OCI-LY7 (cell line): Measurements from ENCODE around the gene HMGN4. TPM values are rescaled to one million over a fixed set of nuclear protein-coding genes. Genes with fewer than 3 reads are reported as not detected.

ENCODE experiments used
- BruUV-seq: library from RNA; stranded (reverse); fragments of 400-500 nt; replicated peaks from 2 replicates; lab custom pipeline; 2021; lab: Mats Ljungman, UMichigan
- CTCF ChIA-PET: fragments of 300-600 bp; sonication (Branson Sonifier 250); formaldehyde crosslinking; loops from one replicate; lab custom pipeline; 2022; ENCODE audit warnings: antibody characterized with exemption; ENCODE audit not compliant: unreplicated experiment; lab: Charles Lee
- POLR2A ChIA-PET: fragments of 300-600 bp; sonication (Branson Sonifier 250); formaldehyde crosslinking; loops from one replicate; lab custom pipeline; 2022; ENCODE audit warnings: antibody characterized with exemption; lab: Charles Lee
- DNase-seq: peaks from one replicate; pipeline ENCODE4 v3.0.0-alpha.2; 2015; ENCODE audit warnings: low spot score
- H2AFZ ChIP-seq: fragments of 200-600 bp; sonication (generic), shearing (Covaris generic); 2 replicates; pipeline ENCODE4 v1.6.1; 2014; ENCODE audit warnings: mild to moderate bottlenecking, antibody characterized with exemption, low read length, moderate library complexity
- H3K27ac ChIP-seq: fragments of 200-600 bp; sonication (generic); 2 replicates; pipeline ENCODE4 v1.5.1; 2014; ENCODE audit warnings: mixed run types, low read depth, mild to moderate bottlenecking, moderate library complexity, low read length, inconsistent platforms; ENCODE audit not compliant: poor library complexity, severe bottlenecking
- H3K36me3 ChIP-seq: fragments of 200-600 bp; sonication (generic); 2 replicates; pipeline ENCODE4 v1.6.1; 2014; ENCODE audit warnings: mild to moderate bottlenecking, antibody characterized with exemption, low read length, moderate library complexity, mixed read lengths; ENCODE audit not compliant: insufficient read depth
- H3K4me1 ChIP-seq: fragments of 200-600 bp; sonication (generic); 2 replicates; pipeline ENCODE4 v1.5.1; 2014; ENCODE audit warnings: mild to moderate bottlenecking, low read length; ENCODE audit not compliant: insufficient read depth, poor library complexity, severe bottlenecking
- H3K4me2 ChIP-seq: fragments of 200-600 bp; sonication (generic); 2 replicates; pipeline ENCODE4 v1.6.1; 2014; ENCODE audit warnings: mild to moderate bottlenecking, low read length
- H3K4me3 ChIP-seq: fragments of 200-600 bp; sonication (generic); 2 replicates; pipeline ENCODE4 v1.5.1; 2014; ENCODE audit warnings: mild to moderate bottlenecking, low read depth, low read length; ENCODE audit not compliant: poor library complexity, severe bottlenecking
- H3K79me2 ChIP-seq: fragments of 200-600 bp; sonication (generic); 2 replicates; pipeline ENCODE4 v1.6.1; 2016; ENCODE audit warnings: low read depth, mild to moderate bottlenecking, low read length, moderate library complexity, mixed read lengths; ENCODE audit not compliant: insufficient read depth
- H3K9me2 ChIP-seq: fragments of 200-600 bp; sonication (generic); 2 replicates; pipeline ENCODE4 v1.6.1; 2016; ENCODE audit warnings: mild to moderate bottlenecking, low read length, mixed read lengths; ENCODE audit not compliant: insufficient read depth
- H3K9me3 ChIP-seq: fragments of 200-600 bp; sonication (generic); 2 replicates; pipeline ENCODE4 v1.6.1; 2014; ENCODE audit warnings: mild to moderate bottlenecking, mixed run types, low read length, mixed read lengths
- H4K20me1 ChIP-seq: fragments of 200-600 bp; sonication (generic); 2 replicates; pipeline ENCODE4 v1.6.1; 2014; ENCODE audit warnings: mild to moderate bottlenecking, antibody characterized with exemption, low read length, moderate library complexity, mixed read lengths; ENCODE audit not compliant: insufficient read depth
- EZH2phosphoT487 ChIP-seq: fragments of 200-600 bp; sonication (generic); IDR thresholded peaks from 2 replicates; pipeline ENCODE4 v1.6.1; 2018; ENCODE audit warnings: low read depth, borderline replicate concordance, mild to moderate bottlenecking, mixed run types, antibody characterized with exemption, low read length, moderate library complexity, mixed read lengths
- intact Hi-C: fragments of 100-400 bp; cut with micrococcal nuclease; formaldehyde crosslinking; loops from one replicate; pipeline ENCODE4 v1.10.0; 2022; ENCODE audit not compliant: unreplicated experiment
- total RNA-seq, 2 experiments: library from RNA; depleted of rRNA in 1 of 2; stranded (reverse); fragments of >200 nt in 1 of 2; shearing (Covaris generic) in 1 of 2; gene quantifications; 2 replicates each; pipeline ENCODE4 v1.2.3, GENCODE V29; 2014 to 2022
- TF ChIP-seq, protein P1 (sequence below): fragments of 200-600 bp; sonication (generic); conservative IDR thresholded peaks from 2 replicates; pipeline ENCODE4 v1.5.1; 2014; ENCODE audit warnings: mild to moderate bottlenecking, antibody characterized with exemption, low read length, moderate library complexity, mixed read lengths

HMGN4 gene
- total RNA-seq, 2 experiments from 2014 or later = 104 to 113 TPM

- H3K9me3 ChIP-seq = no peaks in the 10 kb centered on the region
- H3K79me2 ChIP-seq = no peaks in the 10 kb centered on the region
- no peaks in the 10 kb centered on the region for H3K4me1 ChIP-seq
- no peaks in the 10 kb centered on the region for H3K9me2 ChIP-seq
- no peaks in the 10 kb centered on the region for H4K20me1 ChIP-seq
- no peak for TF ChIP-seq EZH2phosphoT487
- TF ChIP-seq, protein P1, sequence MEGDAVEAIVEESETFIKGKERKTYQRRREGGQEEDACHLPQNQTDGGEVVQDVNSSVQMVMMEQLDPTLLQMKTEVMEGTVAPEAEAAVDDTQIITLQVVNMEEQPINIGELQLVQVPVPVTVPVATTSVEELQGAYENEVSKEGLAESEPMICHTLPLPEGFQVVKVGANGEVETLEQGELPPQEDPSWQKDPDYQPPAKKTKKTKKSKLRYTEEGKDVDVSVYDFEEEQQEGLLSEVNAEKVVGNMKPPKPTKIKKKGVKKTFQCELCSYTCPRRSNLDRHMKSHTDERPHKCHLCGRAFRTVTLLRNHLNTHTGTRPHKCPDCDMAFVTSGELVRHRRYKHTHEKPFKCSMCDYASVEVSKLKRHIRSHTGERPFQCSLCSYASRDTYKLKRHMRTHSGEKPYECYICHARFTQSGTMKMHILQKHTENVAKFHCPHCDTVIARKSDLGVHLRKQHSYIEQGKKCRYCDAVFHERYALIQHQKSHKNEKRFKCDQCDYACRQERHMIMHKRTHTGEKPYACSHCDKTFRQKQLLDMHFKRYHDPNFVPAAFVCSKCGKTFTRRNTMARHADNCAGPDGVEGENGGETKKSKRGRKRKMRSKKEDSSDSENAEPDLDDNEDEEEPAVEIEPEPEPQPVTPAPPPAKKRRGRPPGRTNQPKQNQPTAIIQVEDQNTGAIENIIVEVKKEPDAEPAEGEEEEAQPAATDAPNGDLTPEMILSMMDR = no peak
- ChIA-PET POLR2A (interaction anchor here (0.5 to 1.0 kb wide), 6 partner anchors 10 to 390 kb away, joined by 3 to 4 read pairs (median 3); no protein-coding TSS in a partner anchor), CTCF (no interaction called here)
- intact Hi-C loops = no loop called here
- no TSS peak for BruUV-seq
- no peak overlapping the region for H3K4me2 ChIP-seq
- H2AFZ ChIP-seq = peak overlapping the region; percentile 23; the same call in 1 of the 2 replicates
- no peaks in the 10 kb centered on the region for H3K36me3 ChIP-seq
- no peak overlapping the region for H3K27ac ChIP-seq
- DNase-seq = no peak
- no peak overlapping the region for H3K4me3 ChIP-seq
Observed at GRCh38 chr6:26563488-26563887, 25.3 kb downstream of the HMGN4 start.

DNA sequence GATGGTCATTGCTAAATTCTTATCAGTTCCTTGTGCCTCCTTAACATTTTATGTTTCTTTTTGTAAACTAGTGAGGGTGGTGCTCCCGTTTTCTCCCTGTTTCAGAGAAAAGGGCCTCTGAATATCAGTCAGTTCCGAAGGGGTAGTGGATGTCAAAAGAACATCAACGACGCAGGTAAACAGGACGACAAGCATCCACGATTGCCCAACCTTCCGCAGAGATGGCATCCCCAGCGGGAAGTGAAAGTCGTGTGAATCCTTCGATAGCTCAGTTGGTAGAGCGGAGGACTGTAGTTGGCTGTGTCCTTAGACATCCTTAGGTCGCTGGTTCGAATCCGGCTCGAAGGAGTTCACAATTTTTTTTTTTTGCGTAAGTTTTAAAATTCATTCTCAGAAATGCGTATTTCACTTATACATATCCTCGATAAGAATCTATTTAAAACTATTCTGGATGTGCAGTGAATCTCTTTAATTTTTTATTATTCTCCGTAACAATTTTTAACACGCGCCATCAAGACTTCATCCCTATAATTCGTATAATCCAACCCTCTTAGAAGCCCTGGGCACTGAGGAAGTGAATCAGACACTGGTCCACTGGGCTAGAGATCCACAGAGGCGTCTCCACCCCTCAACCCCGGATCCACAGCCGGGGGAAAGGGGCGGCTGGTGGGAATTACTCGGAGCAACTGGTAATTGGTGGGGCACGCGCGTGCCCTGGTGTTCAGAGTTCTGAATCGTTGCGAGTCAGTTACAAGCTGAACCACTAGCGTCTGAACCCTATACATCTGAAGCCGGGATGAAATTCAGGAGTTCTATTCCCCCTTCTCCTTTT lies 30.7 kb downstream of the HMGN4 start:
- peak; percentile 92 for DNase-seq
- no peaks in the 10 kb centered on the region for H3K9me3 ChIP-seq
- TF ChIP-seq EZH2phosphoT487 = no peak
- TF ChIP-seq, protein P1 = peak; percentile 23; the same call in 1 of the 2 replicates
- H3K9me2 ChIP-seq = no peaks in the 10 kb centered on the region
- H3K4me3 ChIP-seq = peak overlapping the region; percentile 82
- peak overlapping the region; percentile 95 for H3K4me2 ChIP-seq
- BruUV-seq = no TSS peak
- ChIA-PET POLR2A (interaction anchor here (0.6 to 1.4 kb wide), 6 partner anchors 12 to 512 kb away, joined by 3 to 4 read pairs (median 4); no protein-coding TSS in a partner anchor), CTCF (interaction anchor here (0.6 kb wide), 1 partner anchor 1061 kb away, joined by 3 read pairs; no protein-coding TSS in a partner anchor)
- no peaks in the 10 kb centered on the region for H3K36me3 ChIP-seq
- H4K20me1 ChIP-seq = no peaks in the 10 kb centered on the region
- intact Hi-C loops = loop anchor here (1.0 kb wide), 2 partner anchors 14 to 48 kb away; no protein-coding TSS in a partner anchor
- peaks cover 24% of the 10 kb centered on the region for H3K4me1 ChIP-seq
- H3K27ac ChIP-seq = peak overlapping the region; percentile 29
- no peaks in the 10 kb centered on the region for H3K79me2 ChIP-seq
- peak overlapping the region; percentile 91 for H2AFZ ChIP-seq
